Cardiac muscle cell (in vitro differentiated cells and primary cell): ENCODE results near the gene NPPA. TPM values are rescaled to one million over a fixed set of nuclear protein-coding genes. Genes with fewer than 3 reads are reported as not detected.

Experiments used
- DNase-seq, 2 donors: peaks; one replicate each; pipeline versions ENCODE4 v3.0.0 to v3.0.0-alpha.2; 2010 to 2017; ENCODE audit warnings: low read depth in 1 of 2, low spot score in 1 of 2
- H3K27ac ChIP-seq: fragments of 200-600 bp; sonication (generic); 2 replicates; pipeline ENCODE4 v1.5.1; 2016
- H3K27me3 ChIP-seq: fragments of 200-600 bp; sonication (generic); 2 replicates; pipeline ENCODE4 v1.6.0; 2016; ENCODE audit warnings: control low read depth
- H3K36me3 ChIP-seq: fragments of 200-600 bp; sonication (generic); 2 replicates; pipeline ENCODE4 v1.5.1; 2016; ENCODE audit warnings: control low read depth
- H3K4me1 ChIP-seq: fragments of 200-600 bp; sonication (generic); 2 replicates; pipeline ENCODE4 v1.8.1; 2017; ENCODE audit warnings: low read depth, mild to moderate bottlenecking, mixed run types
- H3K4me3 ChIP-seq: fragments of 200-600 bp; sonication (generic); 2 replicates; pipeline ENCODE4 v1.5.1; 2016; ENCODE audit warnings: mild to moderate bottlenecking
- H3K9me3 ChIP-seq: fragments of 200-600 bp; sonication (generic); 2 replicates; pipeline ENCODE4 v1.5.1; 2017; ENCODE audit warnings: low read depth, mild to moderate bottlenecking, control low read depth
- CTCF ChIP-seq: IDR thresholded peaks from 2 replicates; pipeline ENCODE4 v1.5.1; 2012; ENCODE audit warnings: low read depth, mild to moderate bottlenecking, low read length
- polyA plus RNA-seq: library from polyadenylated mRNA; unstranded; fragments of >200 nt; fragmentation: Nextera tagmentation; extraction: Ambion mirVana; gene quantifications from 2 replicates; pipeline ENCODE4 v1.2.1, GENCODE V29; 2016
- total RNA-seq: library from RNA; depleted of rRNA; stranded (reverse); fragments of >200 nt; gene quantifications from 2 replicates; pipeline ENCODE4 v1.2.3, GENCODE V29; 2016

The NPPA gene
- total and polyA plus RNA-seq, 2 experiments from 2014 or later, result 57.5 to 601 TPM

- Histone ChIP-seq H3K27ac (peak overlapping the region; percentile 61), H3K36me3 (no peaks in the 10 kb centered on the region), H3K9me3 (no peaks in the 10 kb centered on the region), H3K27me3 (no peaks in the 10 kb centered on the region), H3K4me1 (peaks cover 33% of the 10 kb centered on the region), H3K4me3 (no peak overlapping the region)
- DNase-seq, result no peak
- no peak for TF ChIP-seq CTCF
Observed at GRCh38 chr1:11887666-11888007, 40.1 kb upstream of the NPPA start.

GRCh38 chr1:11886986-11887665 is 39.5 kb upstream of the NPPA start:
- Histone ChIP-seq H3K27ac (peak overlapping the region; percentile 61), H3K4me3 (no peak overlapping the region), H3K27me3 (no peaks in the 10 kb centered on the region), H3K36me3 (no peaks in the 10 kb centered on the region), H3K4me1 (peaks cover 38% of the 10 kb centered on the region), H3K9me3 (no peaks in the 10 kb centered on the region)
- no peak for TF ChIP-seq CTCF
- peak in 1 of 2 donors; percentile 37 for DNase-seq

GRCh38 chr1:11885916-11886315 is 38.3 kb upstream of the NPPA start:
- no peak overlapping the region for H3K27ac ChIP-seq
- DNase-seq, result no peak
- H3K4me1 ChIP-seq, result peaks cover 50% of the 10 kb centered on the region

GRCh38 chr1:11882814-11883538 is 35.4 kb upstream of the NPPA start:
- Histone ChIP-seq H3K4me3 (no peak overlapping the region), H3K27ac (peak overlapping the region; percentile 88), H3K4me1 (peaks cover 72% of the 10 kb centered on the region), H3K27me3 (no peaks in the 10 kb centered on the region), H3K9me3 (no peaks in the 10 kb centered on the region), H3K36me3 (no peaks in the 10 kb centered on the region)
- no peak for TF ChIP-seq CTCF
- peak; percentile 50 to 99 for DNase-seq

More at GRCh38 chr1:11885916-11886315, 38.3 kb upstream of the NPPA start:
- no peak for TF ChIP-seq CTCF
- Histone ChIP-seq H3K4me3 (no peak overlapping the region), H3K9me3 (no peaks in the 10 kb centered on the region), H3K27me3 (no peaks in the 10 kb centered on the region), H3K36me3 (no peaks in the 10 kb centered on the region)

GRCh38 chr1:11881749-11882441 is 34.3 kb upstream of the NPPA start:
- H3K36me3 ChIP-seq, result no peaks in the 10 kb centered on the region
- no peaks in the 10 kb centered on the region for H3K9me3 ChIP-seq
- no peak for TF ChIP-seq CTCF
- H3K4me1 ChIP-seq, result peaks cover 61% of the 10 kb centered on the region
- no peak for DNase-seq
- H3K27ac ChIP-seq, result peak overlapping the region; percentile 88
- no peak overlapping the region for H3K4me3 ChIP-seq
- H3K27me3 ChIP-seq, result no peaks in the 10 kb centered on the region
